Activated CD4-positive, alpha-beta memory T cell treated with anti-CD3 and anti-CD28 coated beads, Interleukin-2, amount 10 ng/mL, durations not matched to agents 7 days and 5 days (primary cell): ENCODE data around the gene OR6K3. TPM values are rescaled to one million over a fixed set of nuclear protein-coding genes. Genes with fewer than 3 reads are reported as not detected.

Experiments used
- CTCF ChIA-PET: fragments of 350-600 bp; sonication (Branson Sonifier 250); formaldehyde crosslinking; loops from one replicate; lab custom pipeline; 2021; ENCODE audit warnings: antibody characterized with exemption, inconsistent platforms; lab: Charles Lee
- POLR2A ChIA-PET: fragments of 350-600 bp; sonication (Branson Sonifier 250); formaldehyde crosslinking; loops from one replicate; lab custom pipeline; 2021; ENCODE audit warnings: antibody characterized with exemption; lab: Charles Lee
- DNase-seq: peaks from one replicate; pipeline ENCODE4 v3.0.0-alpha.2; 2020
- H3K27ac Mint-ChIP-seq: one replicate; pipeline ENCODE4 v1.8.0; 2021; ENCODE audit warnings: mild to moderate bottlenecking, mixed read lengths
- H3K27me3 Mint-ChIP-seq: one replicate; pipeline ENCODE4 v1.8.0; 2021; ENCODE audit warnings: mixed read lengths
- H3K36me3 Mint-ChIP-seq: one replicate; pipeline ENCODE4 v1.8.0; 2021; ENCODE audit warnings: low read depth, mixed read lengths
- H3K4me1 Mint-ChIP-seq: one replicate; pipeline ENCODE4 v1.8.0; 2021; ENCODE audit warnings: mixed read lengths
- H3K4me3 Mint-ChIP-seq: one replicate; pipeline ENCODE4 v1.8.0; 2021; ENCODE audit warnings: mild to moderate bottlenecking, mixed read lengths
- H3K9me3 Mint-ChIP-seq: one replicate; pipeline ENCODE4 v1.8.0; 2021; ENCODE audit warnings: mixed read lengths
- total RNA-seq, 2 experiments: library from RNA; stranded (reverse); gene quantifications; one replicate each; pipeline ENCODE4 v1.2.3, GENCODE V29; 2021

The OR6K3 gene
- total RNA-seq, 2 experiments from 2014 or later, result not detected

DNA sequence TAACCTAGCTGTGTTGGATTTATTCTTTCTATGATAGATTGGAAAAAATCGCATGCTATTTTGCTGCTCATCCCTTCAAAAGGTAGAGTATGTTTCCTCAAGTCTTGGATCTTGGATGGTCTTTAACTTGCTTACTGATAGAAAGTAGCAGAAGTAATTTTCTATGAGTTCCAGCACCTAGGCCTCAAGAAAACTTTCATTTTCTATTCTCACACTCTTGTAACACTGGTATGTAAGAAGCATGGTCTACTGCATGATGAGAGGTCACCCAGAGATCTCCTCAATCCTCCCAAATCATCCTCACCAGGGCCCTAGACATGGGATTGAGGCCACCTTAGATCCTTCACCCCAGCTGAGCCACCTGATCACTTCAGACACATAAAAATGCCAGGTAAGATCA, 41.2 kb downstream of the OR6K3 start:
- no peaks in the 10 kb centered on the region for H3K4me1 Mint-ChIP-seq
- ChIA-PET CTCF (no interaction called here), POLR2A (no interaction called here)
- no peak overlapping the region for H3K4me3 Mint-ChIP-seq
- peaks cover 9% of the 10 kb centered on the region for H3K27me3 Mint-ChIP-seq
- no peak overlapping the region for H3K27ac Mint-ChIP-seq
- H3K9me3 Mint-ChIP-seq, result no peaks in the 10 kb centered on the region
- no peaks in the 10 kb centered on the region for H3K36me3 Mint-ChIP-seq
- DNase-seq, result no peak

DNA sequence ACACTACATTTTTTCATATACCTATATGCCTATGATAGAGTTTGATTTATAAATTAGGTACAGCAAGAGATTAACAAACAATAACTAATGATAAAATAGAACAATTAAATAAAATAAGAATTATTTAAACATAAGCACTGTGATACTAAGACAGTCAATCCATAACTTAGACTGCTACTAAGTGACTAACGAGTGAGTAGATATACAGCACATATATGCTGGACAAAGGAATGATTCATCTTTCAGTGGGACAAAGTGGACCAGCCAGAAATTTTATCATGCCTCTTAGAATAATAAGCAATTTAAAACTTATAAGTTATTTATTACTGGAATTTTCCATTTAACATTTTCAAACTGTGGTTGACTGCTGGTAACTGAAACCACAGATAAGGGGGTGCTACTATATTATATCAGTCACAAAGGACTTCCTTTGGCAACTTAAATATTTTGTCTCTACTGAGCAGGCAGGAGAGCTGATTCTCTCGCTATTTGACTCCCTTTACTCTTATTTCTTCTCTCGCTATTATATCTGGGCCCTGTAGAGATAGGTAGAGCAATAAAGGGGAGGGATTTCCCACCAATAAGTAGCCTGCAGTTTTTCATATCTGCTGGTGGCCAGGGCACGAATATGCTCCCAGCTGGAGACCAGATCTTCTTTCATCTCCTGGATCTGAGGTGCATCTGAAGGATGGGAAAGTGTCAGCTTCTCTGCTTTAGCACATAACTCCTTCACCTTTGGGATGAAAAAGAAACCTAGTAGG, 44.8 kb downstream of the OR6K3 start:
- Mint-ChIP-seq H3K36me3 (no peaks in the 10 kb centered on the region), H3K4me3 (no peak overlapping the region), H3K4me1 (no peaks in the 10 kb centered on the region), H3K9me3 (no peaks in the 10 kb centered on the region), H3K27ac (no peak overlapping the region), H3K27me3 (peaks cover 3% of the 10 kb centered on the region)
- DNase-seq, result no peak
- ChIA-PET CTCF (no interaction called here), POLR2A (no interaction called here)

DNA sequence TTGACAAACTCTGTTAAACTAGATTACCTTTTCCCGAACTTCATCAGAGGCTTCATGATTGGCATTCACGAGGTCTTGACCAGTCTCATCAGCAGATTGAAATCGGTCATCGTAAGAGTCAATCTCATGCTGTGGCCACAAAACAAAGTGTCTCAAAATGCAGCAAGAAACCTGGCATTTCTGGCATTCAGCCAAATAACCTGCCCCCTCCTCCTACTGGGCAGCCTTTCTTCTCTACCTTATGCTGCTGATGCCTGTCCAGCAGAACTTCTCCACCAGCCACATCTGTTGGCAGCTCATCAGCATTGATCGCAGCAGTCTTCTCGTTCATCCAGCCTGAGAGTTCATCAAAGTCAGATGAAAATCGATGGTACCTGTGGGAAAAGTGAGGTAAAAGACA, 46.2 kb downstream of the OR6K3 start:
- no peak for DNase-seq
- CTCF ChIA-PET, result no interaction called here
- no peaks in the 10 kb centered on the region for H3K4me1 Mint-ChIP-seq

More for the DNA sequence above, 46.2 kb downstream of the OR6K3 start:
- no peak overlapping the region for H3K27ac Mint-ChIP-seq
- H3K36me3 Mint-ChIP-seq, result no peaks in the 10 kb centered on the region
- no peak overlapping the region for H3K4me3 Mint-ChIP-seq
- no peaks in the 10 kb centered on the region for H3K9me3 Mint-ChIP-seq
- POLR2A ChIA-PET, result no interaction called here
- H3K27me3 Mint-ChIP-seq, result peaks cover 3% of the 10 kb centered on the region

Other genes with a start within 250 kb of the OR6K3 start
- not detected for gene OR10R2, start 248.5 kb downstream of the OR6K3 start, total RNA-seq
- gene OR6Y1, start 166.3 kb downstream of the OR6K3 start, total RNA-seq, result not detected
- not detected for gene OR6P1, start 150.1 kb downstream of the OR6K3 start, total RNA-seq
- not detected for gene OR10X1, start 140.8 kb downstream of the OR6K3 start, total RNA-seq
- not detected for gene OR10Z1, start 115.5 kb downstream of the OR6K3 start, total RNA-seq
- not detected for gene SPTA1, start 34.0 kb downstream of the OR6K3 start, total RNA-seq
- not detected for gene OR6K2, start 20.1 kb downstream of the OR6K3 start, total RNA-seq
- gene OR6K6, start 34.0 kb upstream of the OR6K3 start, total RNA-seq, result not detected
- not detected for gene OR6N1, start 51.5 kb upstream of the OR6K3 start, total RNA-seq
- not detected for gene OR6N2, start 60.5 kb upstream of the OR6K3 start, total RNA-seq
- not detected for gene MNDA, start 110.6 kb upstream of the OR6K3 start, total RNA-seq
- gene PYHIN1, start 210.8 kb upstream of the OR6K3 start, total RNA-seq, result 10 to 100 TPM; 56.6 to 59.8 TPM